Thoracic aorta (tissue), 2 donors: ENCODE data around the gene INTS1. TPM values are rescaled to one million over a fixed set of nuclear protein-coding genes. Genes with fewer than 3 reads are reported as not detected.

Source experiments
- ATAC-seq: fragments of 150-250 bp; one replicate; pipeline ENCODE4 v1.8.0; 2017; ENCODE audit warnings: low read depth; ENCODE audit not compliant: insufficient number of reproducible peaks, low FRiP score
- DNase-seq: peaks from one replicate; pipeline ENCODE4 v3.0.0-alpha.2; 2020; ENCODE audit warnings: low spot score
- H3K27ac ChIP-seq, 2 donors: fragments of 200-600 bp; sonication (generic); 1 replicate in 1 of 2; 2 replicates in 1 of 2; pipeline ENCODE4 v1.5.1; 2016; ENCODE audit warnings: mild to moderate bottlenecking in 2 of 2, moderate library complexity in 2 of 2
- H3K27me3 ChIP-seq: fragments of 200-600 bp; sonication (generic); replicated peaks from 2 replicates; pipeline ENCODE4 v1.6.0; 2016; ENCODE audit warnings: mild to moderate bottlenecking; ENCODE audit not compliant: insufficient read depth
- H3K36me3 ChIP-seq: fragments of 200-600 bp; sonication (generic); one replicate; pipeline ENCODE4 v1.5.1; 2016
- H3K4me1 ChIP-seq, 2 donors: fragments of 200-600 bp; sonication (generic); 1 replicate in 1 of 2; 2 replicates in 1 of 2; pipeline versions ENCODE4 v1.5.1 to v1.6.0; 2016; ENCODE audit warnings: low read depth in 2 of 2, mild to moderate bottlenecking in 1 of 2; ENCODE audit not compliant: control insufficient read depth in 1 of 2
- H3K4me3 ChIP-seq: fragments of 200-600 bp; sonication (generic); 2 replicates; pipeline ENCODE4 v1.5.1; 2016; ENCODE audit warnings: mild to moderate bottlenecking
- H3K9me3 ChIP-seq: fragments of 200-600 bp; sonication (generic); 2 replicates; pipeline ENCODE4 v1.5.1; 2016
- CTCF ChIP-seq: fragments of 200-600 bp; sonication (generic); IDR thresholded peaks from one replicate; pipeline ENCODE4 v1.5.1; 2019; ENCODE audit warnings: antibody characterized with exemption
- total RNA-seq, 2 donors: library from RNA; depleted of rRNA; stranded (reverse); fragments of >200 nt; gene quantifications; one replicate each; pipeline versions ENCODE4 v1.1.0 to v1.2.3, GENCODE V29; 2016

Gene INTS1
- total RNA-seq, 2 donors from 2014 or later, result 59.8 to 89.6 TPM

- Histone ChIP-seq H3K36me3 (peaks cover 15% of the 10 kb centered on the region), H3K27ac (no peak overlapping the region), H3K4me3 (no peak overlapping the region), H3K4me1 (peaks cover 16 to 20% of the 10 kb centered on the region in 2 donors), H3K27me3 (no peaks in the 10 kb centered on the region), H3K9me3 (no peaks in the 10 kb centered on the region)
- ATAC-seq (no peak), DNase-seq (no peak)
- no peak for TF ChIP-seq CTCF
Measured at GRCh38 chr7:1505731-1506550, 1.8 kb upstream of the INTS1 start.

GRCh38 chr7:1503390-1503789 is 799 bp downstream of the INTS1 start:
- no peaks in the 10 kb centered on the region for H3K27me3 ChIP-seq
- no peaks in the 10 kb centered on the region for H3K9me3 ChIP-seq
- H3K27ac ChIP-seq, result no peak overlapping the region
- DNase-seq (no peak), ATAC-seq (no peak)
- H3K4me3 ChIP-seq, result peak overlapping the region; percentile 100
- peaks cover 32% of the 10 kb centered on the region for H3K36me3 ChIP-seq
- H3K4me1 ChIP-seq, result peaks cover 16 to 20% of the 10 kb centered on the region in 2 donors
- no peak for TF ChIP-seq CTCF

- ATAC-seq (no peak), DNase-seq (no peak)
- no peak for TF ChIP-seq CTCF
- Histone ChIP-seq H3K4me3 (peak overlapping the region; percentile 100), H3K27me3 (no peaks in the 10 kb centered on the region), H3K36me3 (peaks cover 37% of the 10 kb centered on the region), H3K9me3 (no peaks in the 10 kb centered on the region), H3K27ac (no peak overlapping the region), H3K4me1 (peaks cover 16 to 20% of the 10 kb centered on the region in 2 donors)
Measured at GRCh38 chr7:1502845-1503244, 1.3 kb downstream of the INTS1 start.

DNA sequence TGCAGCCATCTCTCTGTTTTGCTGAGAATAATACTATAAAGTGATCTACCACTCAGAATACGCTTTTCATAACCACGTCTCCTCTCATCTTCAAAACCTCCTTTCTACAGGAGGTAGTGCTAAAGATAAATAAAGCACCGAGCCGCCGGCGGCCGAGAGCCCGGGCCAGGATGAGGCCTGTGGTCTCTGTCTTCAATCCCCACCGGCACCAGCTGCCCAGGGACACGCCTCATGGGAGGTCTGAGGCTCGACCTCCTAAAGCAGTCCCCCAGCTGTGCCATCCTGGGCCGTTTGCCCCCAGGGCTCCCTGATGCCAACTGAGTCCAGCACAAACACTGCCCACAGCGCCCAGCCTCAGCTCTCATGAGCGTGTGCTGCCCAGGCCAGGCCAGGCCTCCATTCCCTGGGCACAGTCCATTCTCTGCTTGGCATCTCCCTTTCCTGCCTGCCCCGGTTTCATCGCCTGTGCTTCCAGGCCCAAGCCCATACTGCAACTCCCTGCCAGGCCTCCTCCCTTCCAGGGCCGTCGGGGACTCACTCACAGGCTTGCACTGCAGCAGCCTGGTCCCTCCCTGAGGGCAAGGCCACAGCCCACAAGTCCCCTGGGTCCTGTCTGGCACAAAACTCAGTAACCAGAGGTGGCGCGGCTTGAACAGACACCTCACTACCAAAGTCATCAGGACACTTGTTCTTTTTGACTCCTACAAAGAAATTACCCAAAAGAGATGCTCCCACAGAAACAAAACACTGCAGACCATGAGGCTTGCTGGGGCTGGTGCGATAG is 2.5 kb downstream of the INTS1 start:
- DNase-seq (no peak), ATAC-seq (no peak)
- Histone ChIP-seq H3K27ac (no peak overlapping the region), H3K36me3 (peaks cover 49% of the 10 kb centered on the region), H3K4me3 (no peak overlapping the region), H3K4me1 (peaks cover 12 to 16% of the 10 kb centered on the region in 2 donors), H3K27me3 (no peaks in the 10 kb centered on the region), H3K9me3 (no peaks in the 10 kb centered on the region)
- TF ChIP-seq CTCF, result no peak
